ENCODE data around the gene ARL4A. TPM values are rescaled to one million over a fixed set of nuclear protein-coding genes. Genes with fewer than 3 reads are reported as not detected.
"Not testable (repeated sequence)": the region's sequence is repeated elsewhere in the genome, so short reads cannot be mapped to it uniquely, and the experiment has no call there.

Gene ARL4A
- total RNA-seq, 1 experiment from 2014 or later: 139 TPM

GRCh38 chr7:12670000-12670729 is 17.3 kb upstream of the ARL4A start:
- peak; percentile 93 for DNase-seq (ENCODE audit: low spot score)

DNA sequence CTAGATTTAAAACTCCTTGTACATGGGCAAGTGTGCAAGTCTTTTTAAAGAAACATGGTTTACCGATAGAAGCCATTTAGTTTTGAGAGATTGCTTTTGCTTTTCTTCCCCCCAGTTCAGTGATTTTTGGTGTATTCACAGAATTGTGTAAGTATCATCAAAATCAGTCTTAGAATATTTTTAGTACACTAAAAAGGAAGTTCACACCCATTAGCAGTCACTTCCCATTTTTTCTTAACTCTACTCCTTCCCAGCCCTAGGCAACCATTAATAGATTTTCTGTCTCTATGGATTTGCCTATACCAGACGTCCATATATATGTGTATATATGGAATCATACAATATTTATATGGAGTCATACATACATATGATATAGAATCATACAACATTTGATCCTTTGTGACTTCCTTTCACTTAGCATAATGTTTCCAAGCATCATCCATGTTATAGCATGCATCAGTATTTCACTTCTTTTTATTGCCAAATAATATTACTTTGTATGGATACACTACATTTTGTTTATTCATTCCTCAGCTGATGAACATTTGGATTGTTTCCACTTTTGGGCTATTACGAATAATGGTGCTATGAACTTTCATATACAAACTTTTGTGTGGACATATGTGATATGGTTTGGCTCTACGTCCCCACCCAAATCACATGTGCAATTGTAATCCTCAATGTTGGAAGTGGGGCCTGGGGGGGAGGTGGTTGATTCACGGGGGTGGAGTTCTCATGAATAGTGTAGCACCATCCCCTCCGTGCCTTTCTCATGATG is 16.5 kb upstream of the ARL4A start:
- no peak for DNase-seq (ENCODE audit: low spot score)

DNA sequence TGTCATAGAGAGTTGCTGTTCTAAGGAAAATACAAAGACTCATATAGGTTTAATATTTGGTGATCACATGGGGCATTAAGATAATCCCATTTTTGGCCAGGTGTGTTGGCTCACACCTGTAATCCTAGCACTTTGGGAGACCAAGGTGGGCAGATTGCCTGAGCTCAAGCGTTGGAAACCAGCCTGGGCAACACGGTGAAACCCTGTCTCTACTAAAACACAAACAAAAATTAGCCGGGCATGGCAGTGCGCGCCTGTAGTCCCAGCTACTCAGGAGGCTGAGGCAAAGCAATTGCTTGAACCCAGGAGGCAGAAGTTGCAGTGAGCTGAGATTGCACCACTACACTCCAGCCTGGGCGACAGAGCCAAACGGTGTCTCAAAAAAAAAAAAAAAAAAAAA is 14.0 kb upstream of the ARL4A start:
- DNase-seq (ENCODE audit: low spot score): not testable (repeated sequence)

- no peak for DNase-seq (ENCODE audit: low spot score)
These were observed 13.4 kb upstream of the ARL4A start for GRCh38 chr7:12674053-12674452.

DNA sequence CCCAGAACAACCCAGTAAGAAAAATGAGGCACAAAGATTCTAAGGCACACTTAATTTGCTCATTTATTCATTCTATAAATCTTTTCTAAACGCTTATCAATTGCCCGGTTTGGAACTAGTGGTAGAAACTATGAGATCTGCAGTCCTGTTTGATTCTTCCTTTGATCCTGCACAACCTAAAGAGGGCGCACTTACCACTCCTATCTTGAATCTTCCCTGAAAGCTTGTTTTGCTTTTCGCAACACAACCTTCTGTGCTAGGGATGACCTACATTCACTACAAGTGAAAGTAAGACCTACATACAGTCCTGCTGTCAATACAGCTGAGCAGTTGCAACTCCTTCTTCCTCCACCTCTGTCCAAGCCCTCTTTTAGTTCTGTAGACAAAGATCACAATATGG is 12.6 kb upstream of the ARL4A start:
- peak; percentile 83 for DNase-seq (ENCODE audit: low spot score)

- peak; percentile 50 for DNase-seq (ENCODE audit: low spot score)
These were observed 3.5 kb upstream of the ARL4A start for GRCh38 chr7:12683678-12684585.

DNA sequence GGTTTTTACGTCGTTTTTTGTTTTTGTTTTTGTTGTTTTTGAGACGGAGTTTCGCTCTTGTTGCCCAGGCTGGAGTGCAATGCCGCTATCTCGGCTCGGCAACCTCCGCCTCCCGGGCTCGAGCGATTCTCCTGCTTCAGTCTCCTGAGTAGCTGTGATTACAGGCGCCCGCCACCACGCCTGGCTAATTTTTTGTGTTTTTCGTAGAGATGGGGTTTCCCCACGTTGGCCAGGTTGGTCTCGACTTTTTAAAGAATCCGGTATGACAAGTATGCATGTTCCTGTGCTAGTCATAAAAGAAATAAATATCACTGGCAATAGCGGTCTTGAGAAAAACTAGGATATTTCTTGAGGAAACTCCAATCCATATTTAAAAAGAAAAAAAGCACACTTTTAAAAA is 2.7 kb upstream of the ARL4A start:
- DNase-seq (ENCODE audit: low spot score): no peak

GRCh38 chr7:12685550-12685949 is 1.9 kb upstream of the ARL4A start:
- peak; percentile 88 for DNase-seq (ENCODE audit: low spot score)

DNA sequence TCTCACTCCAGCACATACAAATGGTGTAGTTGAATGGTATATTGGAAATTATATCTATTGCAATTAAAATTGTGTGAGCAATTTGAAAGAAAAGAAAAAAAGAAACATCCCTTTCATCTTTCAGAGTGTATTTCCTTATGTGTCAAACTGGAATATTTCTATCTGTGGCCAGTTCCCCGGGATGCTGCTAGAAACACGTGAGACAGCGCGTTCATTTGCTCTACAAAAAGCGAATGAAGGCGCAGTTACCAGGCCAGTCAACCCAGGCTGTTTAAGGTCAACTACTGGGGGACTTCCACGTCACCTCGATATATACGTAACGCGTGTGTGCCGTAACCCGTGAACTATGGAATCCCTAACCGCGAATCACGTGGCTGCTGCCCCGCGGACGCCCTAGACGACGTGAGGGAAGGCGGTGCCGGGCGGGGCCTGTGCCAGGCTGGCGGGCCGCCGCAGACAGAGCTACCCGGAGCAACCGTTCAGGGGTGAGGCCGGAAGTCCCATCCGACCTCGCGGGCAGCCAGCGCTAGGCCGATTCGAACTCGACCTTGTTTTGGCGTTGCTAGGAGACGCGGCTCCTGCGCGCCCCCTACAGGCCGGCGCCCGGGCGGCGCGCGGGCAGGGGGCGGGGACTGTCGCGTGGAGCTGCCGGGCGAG is 1.1 kb upstream of the ARL4A start:
- DNase-seq (ENCODE audit: low spot score): peak; percentile 100

GRCh38 chr7:12687718-12688171 is 312 bp downstream of the ARL4A start:
- DNase-seq (ENCODE audit: low spot score): no peak

DNA sequence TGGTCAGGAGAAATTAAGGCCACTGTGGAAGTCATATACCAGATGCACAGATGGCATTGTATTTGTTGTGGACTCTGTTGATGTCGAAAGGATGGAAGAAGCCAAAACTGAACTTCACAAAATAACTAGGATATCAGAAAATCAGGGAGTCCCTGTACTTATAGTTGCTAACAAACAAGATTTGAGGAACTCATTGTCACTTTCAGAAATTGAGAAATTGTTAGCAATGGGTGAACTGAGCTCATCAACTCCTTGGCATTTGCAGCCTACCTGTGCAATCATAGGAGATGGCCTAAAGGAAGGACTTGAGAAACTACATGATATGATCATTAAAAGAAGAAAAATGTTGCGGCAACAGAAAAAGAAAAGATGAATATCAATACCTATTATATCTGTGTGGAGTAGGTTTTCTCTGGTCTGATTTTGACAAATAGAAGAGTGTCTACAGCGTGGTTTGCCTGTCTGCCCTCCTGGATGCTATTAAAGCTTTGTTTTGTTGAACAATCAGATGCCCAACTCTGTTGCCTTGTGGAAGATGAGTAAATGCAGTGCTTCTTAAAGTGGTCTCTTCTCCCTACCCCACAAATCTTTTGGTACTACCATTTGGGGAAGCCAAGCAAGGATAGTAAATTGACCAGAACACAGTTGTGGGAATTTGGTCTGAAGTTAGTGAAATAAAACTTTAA is 1.2 kb downstream of the ARL4A start:
- not testable (repeated sequence) for DNase-seq (ENCODE audit: low spot score)

DNA sequence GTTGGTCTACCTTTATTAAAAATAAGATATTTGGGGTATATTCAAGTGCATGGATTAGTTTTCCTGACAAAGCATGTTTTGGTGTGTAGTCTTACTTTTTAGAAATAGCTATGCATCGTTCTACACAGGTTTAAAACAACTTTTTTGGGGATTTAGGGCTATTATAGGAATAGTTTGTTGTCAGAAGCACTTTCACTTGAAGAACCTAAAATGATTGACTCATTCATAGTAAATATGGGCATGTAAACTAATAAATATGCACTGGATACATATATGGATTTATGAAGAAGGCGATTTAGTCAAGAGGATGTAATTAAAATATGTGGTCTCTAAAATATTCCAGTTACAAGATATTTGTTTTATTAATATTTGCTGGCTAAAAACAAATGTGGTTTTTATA is 2.0 kb downstream of the ARL4A start:
- DNase-seq (ENCODE audit: low spot score): no peak

- DNase-seq (ENCODE audit: low spot score): no peak
These were observed 2.8 kb downstream of the ARL4A start for GRCh38 chr7:12690041-12690878.

DNA sequence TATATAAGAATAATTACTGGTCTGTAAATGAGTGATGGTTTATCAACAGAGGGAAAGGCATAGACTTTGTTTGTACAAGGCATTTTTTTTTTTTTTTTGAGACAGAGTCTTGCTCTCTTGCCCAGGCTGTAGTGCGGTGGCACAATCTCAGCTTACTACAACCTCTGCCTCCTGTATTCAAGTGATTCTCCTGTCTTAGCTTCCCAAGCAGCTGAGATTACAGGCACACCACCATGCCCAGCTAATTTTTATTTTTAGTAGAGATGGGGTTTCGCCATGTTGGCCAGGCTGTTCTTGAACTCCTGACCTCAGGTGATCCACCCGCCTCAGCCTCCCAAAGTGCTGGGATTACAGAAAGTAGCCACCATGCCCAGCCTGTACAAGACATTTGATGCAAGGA is 4.0 kb downstream of the ARL4A start:
- not testable (repeated sequence) for DNase-seq (ENCODE audit: low spot score)

GRCh38 chr7:12692035-12692434 is 4.6 kb downstream of the ARL4A start:
- no peak for DNase-seq (ENCODE audit: low spot score)

DNA sequence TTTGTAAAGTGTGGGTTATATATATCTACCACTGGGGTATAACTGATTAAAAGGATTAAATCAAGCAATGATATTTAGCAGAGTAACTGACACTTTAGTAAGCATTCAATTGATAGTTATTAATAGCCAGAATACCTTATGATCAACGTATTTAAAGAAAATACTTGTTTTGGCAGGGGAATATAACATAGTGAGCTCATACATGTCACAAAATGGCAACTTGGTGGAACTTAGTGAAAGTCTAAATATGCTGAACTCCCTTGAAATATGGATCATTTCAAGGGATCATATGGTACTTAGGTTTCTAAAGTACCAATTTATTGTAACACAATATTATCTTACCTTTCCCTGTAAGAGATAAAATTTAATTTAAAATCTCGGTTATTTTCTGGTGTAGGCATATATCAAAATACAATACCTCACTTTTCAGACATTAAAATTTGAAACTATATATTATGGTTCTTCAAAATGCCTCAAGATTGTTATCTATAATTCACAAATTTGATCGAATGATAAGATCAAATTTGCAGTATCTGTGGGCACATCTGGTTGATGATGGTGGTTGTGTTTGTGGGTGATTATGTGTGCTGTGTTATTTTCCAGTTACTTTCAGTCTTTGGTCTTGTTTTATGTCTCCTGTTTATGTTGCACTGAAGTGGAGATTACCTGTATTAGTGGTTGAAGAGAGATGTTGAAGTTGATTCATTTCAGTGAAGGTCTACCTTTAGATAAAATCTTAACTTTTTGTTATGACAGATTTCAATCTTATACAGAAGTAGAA is 5.2 kb downstream of the ARL4A start:
- no peak for DNase-seq (ENCODE audit: low spot score)

DNA sequence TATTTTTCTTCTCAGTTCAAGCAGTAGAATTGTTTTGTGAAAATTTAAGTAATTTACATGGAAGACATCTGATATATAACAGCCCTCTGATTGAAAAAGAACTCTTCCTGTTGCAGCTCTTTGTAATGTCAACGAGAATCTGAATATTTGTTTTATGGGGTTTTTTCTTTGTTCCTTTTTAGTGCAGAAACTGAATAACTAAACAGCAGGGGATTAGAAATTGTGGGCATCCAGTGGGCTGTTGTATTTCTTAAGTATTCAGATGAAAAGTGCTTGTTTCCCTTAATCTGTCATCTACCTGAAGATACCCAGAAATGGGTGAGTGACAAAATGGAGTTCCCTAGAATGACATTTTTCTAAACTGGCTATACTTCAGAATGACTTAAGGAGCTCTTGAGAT is 7.4 kb downstream of the ARL4A start:
- DNase-seq (ENCODE audit: low spot score): no peak

GRCh38 chr7:12695965-12696364 is 8.5 kb downstream of the ARL4A start:
- DNase-seq (ENCODE audit: low spot score): no peak

GRCh38 chr7:12699299-12699698 is 11.9 kb downstream of the ARL4A start:
- DNase-seq (ENCODE audit: low spot score): no peak

Data from H4 (cell line).